DOHH2 (cell line): Measurements from ENCODE around the gene GBF1.

Experiments
- H3F3A ChIP-seq: fragments of 200-600 bp; sonication (generic), shearing (Covaris generic); 2 replicates; pipeline ENCODE4 v1.6.0; 2016; ENCODE audit warnings: antibody characterized with exemption, mild to moderate bottlenecking; ENCODE audit not compliant: control insufficient read depth, insufficient read depth
- H3K27ac ChIP-seq: fragments of 200-600 bp; sonication (generic); 2 replicates; pipeline ENCODE4 v1.5.1; 2014; ENCODE audit warnings: low read depth, mild to moderate bottlenecking, low read length, moderate library complexity
- H3K27me3 ChIP-seq: fragments of 200-600 bp; sonication (generic); 2 replicates; pipeline ENCODE4 v1.6.1; 2014; ENCODE audit warnings: mild to moderate bottlenecking, low read length, mixed read lengths; ENCODE audit not compliant: control insufficient read depth
- H3K36me3 ChIP-seq: fragments of 200-600 bp; sonication (generic); 2 replicates; pipeline ENCODE4 v1.6.1; 2014; ENCODE audit warnings: mild to moderate bottlenecking, low read length, moderate library complexity, mixed read lengths; ENCODE audit not compliant: control insufficient read depth
- H3K4me1 ChIP-seq: fragments of 200-600 bp; sonication (generic); 2 replicates; pipeline ENCODE4 v1.6.1; 2014; ENCODE audit warnings: mild to moderate bottlenecking, low read length, mixed read lengths; ENCODE audit not compliant: control insufficient read depth
- H3K4me2 ChIP-seq: fragments of 200-600 bp; sonication (generic); 2 replicates; pipeline ENCODE4 v1.6.0; 2014; ENCODE audit warnings: mild to moderate bottlenecking, low read length, moderate library complexity
- H3K4me3 ChIP-seq: fragments of 200-600 bp; sonication (generic); 2 replicates; pipeline ENCODE4 v1.5.1; 2014; ENCODE audit warnings: mild to moderate bottlenecking, low read length, mixed read lengths
- H3K79me2 ChIP-seq: fragments of 200-600 bp; sonication (generic); 2 replicates; pipeline ENCODE4 v1.6.1; 2014; ENCODE audit warnings: mild to moderate bottlenecking, low read length, mixed read lengths; ENCODE audit not compliant: control insufficient read depth
- H3K9me2 ChIP-seq: fragments of 200-600 bp; sonication (generic); replicated peaks from 2 replicates; pipeline ENCODE4 v1.6.1; 2014; ENCODE audit warnings: mild to moderate bottlenecking, low read length, mixed read lengths; ENCODE audit not compliant: control insufficient read depth
- H3K9me3 ChIP-seq: fragments of 200-600 bp; sonication (generic); 2 replicates; pipeline ENCODE4 v1.6.1; 2014; ENCODE audit warnings: antibody characterized with exemption, low read length, mixed read lengths; ENCODE audit not compliant: control insufficient read depth, insufficient read depth
- H4K20me1 ChIP-seq: fragments of 200-600 bp; sonication (generic); 2 replicates; pipeline ENCODE4 v1.6.0; 2014; ENCODE audit warnings: low read depth, mild to moderate bottlenecking, antibody characterized with exemption, low read length, moderate library complexity; ENCODE audit not compliant: control insufficient read depth, insufficient read depth
- CTCF ChIP-seq: fragments of 200-600 bp; sonication (generic); IDR thresholded peaks from one replicate; pipeline ENCODE4 v1.5.1; 2014; ENCODE audit warnings: antibody characterized with exemption, mild to moderate bottlenecking, low read depth, low read length; ENCODE audit not compliant: poor library complexity, severe bottlenecking
- EZH2phosphoT487 ChIP-seq: fragments of 200-600 bp; sonication (generic); IDR thresholded peaks from 2 replicates; pipeline ENCODE4 v1.6.1; 2017; ENCODE audit warnings: borderline replicate concordance, mild to moderate bottlenecking, antibody characterized with exemption, low read length, moderate library complexity, mixed read lengths

GBF1 gene

GRCh38 chr10:102414749-102415148, 169.4 kb downstream of the GBF1 start:
- H3F3A ChIP-seq, result no peaks in the 10 kb centered on the region
- TF ChIP-seq EZH2phosphoT487, result no peak
- TF ChIP-seq CTCF, result no peak
- H3K27ac ChIP-seq, result no peak overlapping the region
- no peaks in the 10 kb centered on the region for H3K9me3 ChIP-seq
- no peaks in the 10 kb centered on the region for H3K79me2 ChIP-seq
- no peaks in the 10 kb centered on the region for H4K20me1 ChIP-seq
- no peak overlapping the region for H3K4me2 ChIP-seq
- H3K4me1 ChIP-seq, result peaks cover 25% of the 10 kb centered on the region
- peaks cover 30% of the 10 kb centered on the region for H3K27me3 ChIP-seq
- no peak overlapping the region for H3K4me3 ChIP-seq
- H3K36me3 ChIP-seq, result no peaks in the 10 kb centered on the region
- no peaks in the 10 kb centered on the region for H3K9me2 ChIP-seq

DNA sequence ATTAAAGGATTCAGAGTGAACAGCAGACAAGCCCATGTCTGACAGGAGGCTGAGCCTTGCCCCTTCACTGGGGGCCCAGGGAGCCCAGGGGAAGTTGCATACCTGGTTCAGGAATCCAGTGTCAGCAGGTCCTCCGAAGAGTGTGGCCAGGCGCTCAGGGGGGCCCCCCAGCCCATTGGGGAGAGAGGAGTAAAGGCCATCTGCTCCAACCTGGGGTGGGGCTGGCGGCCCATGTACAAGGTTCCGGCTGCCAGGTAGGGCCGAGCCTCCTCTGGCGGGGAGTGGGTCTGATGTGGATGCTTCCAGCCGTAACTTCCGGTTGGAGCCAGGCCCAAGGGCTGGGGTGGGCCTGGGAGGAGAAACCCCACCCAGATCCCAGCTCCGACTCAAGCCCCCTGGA, 171.0 kb downstream of the GBF1 start:
- Histone ChIP-seq H3K9me2 (no peaks in the 10 kb centered on the region), H3K9me3 (no peaks in the 10 kb centered on the region), H4K20me1 (no peaks in the 10 kb centered on the region), H3F3A (0 out of 2 replicates have a peak, but pooled peaks cover 3% of the 10 kb centered on the region), H3K79me2 (peaks cover under 1% of the 10 kb centered on the region), H3K36me3 (no peaks in the 10 kb centered on the region), H3K4me1 (peaks cover 32% of the 10 kb centered on the region), H3K4me3 (no peak overlapping the region), H3K4me2 (no peak overlapping the region), H3K27me3 (peaks cover 14% of the 10 kb centered on the region), H3K27ac (no peak overlapping the region)
- TF ChIP-seq CTCF, result no peak

GRCh38 chr10:102416695-102417094, 171.4 kb downstream of the GBF1 start:
- Histone ChIP-seq H3K4me2 (no peak overlapping the region), H3K27me3 (peaks cover 10% of the 10 kb centered on the region), H3F3A (0 out of 2 replicates have a peak, but pooled peaks cover 3% of the 10 kb centered on the region)

More at GRCh38 chr10:102416695-102417094, 171.4 kb downstream of the GBF1 start:
- Histone ChIP-seq H3K79me2 (peaks cover 4% of the 10 kb centered on the region), H3K27ac (no peak overlapping the region), H4K20me1 (no peaks in the 10 kb centered on the region), H3K36me3 (no peaks in the 10 kb centered on the region), H3K9me3 (no peaks in the 10 kb centered on the region), H3K9me2 (no peaks in the 10 kb centered on the region), H3K4me3 (no peak overlapping the region), H3K4me1 (peaks cover 32% of the 10 kb centered on the region)
- TF ChIP-seq EZH2phosphoT487 (no peak), CTCF (no peak)
